Suprapubic skin (tissue), 4 donors: ENCODE results near the gene TXNL4B.

Experiments
- CTCF ChIP-seq, 2 donors: fragments of 200-600 bp in 1 of 2; fragments of 450-650 bp in 1 of 2; sonication (generic) in 1 of 2; IDR thresholded peaks; one replicate each; pipeline ENCODE4 v1.5.1; 2016 to 2019; ENCODE audit warnings: antibody characterized with exemption in 2 of 2, mild to moderate bottlenecking in 1 of 2, moderate library complexity in 1 of 2
- EP300 ChIP-seq: sonication (generic); formaldehyde crosslinking; IDR thresholded peaks from one replicate; pipeline ENCODE4 v1.6.1; 2017; ENCODE audit warnings: antibody characterized with exemption
- POLR2A ChIP-seq, 2 donors: fragments of 450-650 bp; IDR thresholded peaks; one replicate each; pipeline ENCODE4 v1.6.1; 2017; ENCODE audit warnings: antibody characterized with exemption in 2 of 2, mild to moderate bottlenecking in 2 of 2, moderate library complexity in 2 of 2
- POLR2AphosphoS5 ChIP-seq, 3 donors: sonication (generic); formaldehyde crosslinking; IDR thresholded peaks; one replicate each; pipeline ENCODE4 v1.6.1; 2017; ENCODE audit warnings: antibody characterized with exemption in 3 of 3

GRCh38 chr16:72125635-72126428 is 32.4 kb upstream of the TXNL4B start:
- no peak for TF ChIP-seq CTCF (IDR thresholded peaks at IDR 0.05)
- TF ChIP-seq POLR2A (IDR thresholded peaks at IDR 0.05): no peak
- no peak for TF ChIP-seq EP300
- no peak for TF ChIP-seq POLR2AphosphoS5 (IDR thresholded peaks at IDR 0.05)
